OCI-M1 (cell line): Measurements from ENCODE around the gene CLPTM1L.
"Not testable (repeated sequence)": the region's sequence is repeated elsewhere in the genome, so short reads cannot be mapped to it uniquely, and the experiment has no call there.

Experiments used
- DNase-seq: peaks from one replicate; lab custom pipeline; 2025; lab: John Stamatoyannopoulos, UW

Gene CLPTM1L

GRCh38 chr5:1292139-1292538 lies 52.8 kb downstream of the CLPTM1L start:
- DNase-seq: no peak

- no peak for DNase-seq
Observed at GRCh38 chr5:1291611-1292080, 53.3 kb downstream of the CLPTM1L start.

- not testable (repeated sequence) for DNase-seq
Observed at GRCh38 chr5:1290956-1291355, 53.9 kb downstream of the CLPTM1L start.

GRCh38 chr5:1289559-1289958 lies 55.3 kb downstream of the CLPTM1L start:
- not testable (repeated sequence) for DNase-seq

GRCh38 chr5:1288439-1289335 lies 56.2 kb downstream of the CLPTM1L start:
- DNase-seq: no peak

GRCh38 chr5:1285883-1286291 lies 59.0 kb downstream of the CLPTM1L start:
- no peak for DNase-seq

- DNase-seq: no peak
Observed at GRCh38 chr5:1285141-1285540, 59.8 kb downstream of the CLPTM1L start.

GRCh38 chr5:1284336-1284970 lies 60.4 kb downstream of the CLPTM1L start:
- DNase-seq: not testable (repeated sequence)

- DNase-seq: not testable (repeated sequence)
Observed at GRCh38 chr5:1283729-1284041, 61.2 kb downstream of the CLPTM1L start.

- not testable (repeated sequence) for DNase-seq
Observed at GRCh38 chr5:1282993-1283728, 61.7 kb downstream of the CLPTM1L start.

GRCh38 chr5:1282131-1282992 lies 62.5 kb downstream of the CLPTM1L start:
- no peak for DNase-seq

- DNase-seq: no peak
Observed at GRCh38 chr5:1281038-1281882, 63.6 kb downstream of the CLPTM1L start.

- DNase-seq: no peak
Observed at GRCh38 chr5:1280177-1281037, 64.5 kb downstream of the CLPTM1L start.

GRCh38 chr5:1279443-1280151 lies 65.3 kb downstream of the CLPTM1L start:
- DNase-seq: no peak

GRCh38 chr5:1278656-1279442 lies 66.0 kb downstream of the CLPTM1L start:
- no peak for DNase-seq

GRCh38 chr5:1278216-1278615 lies 66.7 kb downstream of the CLPTM1L start:
- DNase-seq: no peak

- no peak for DNase-seq
Observed at GRCh38 chr5:1277781-1278180, 67.1 kb downstream of the CLPTM1L start.

GRCh38 chr5:1277331-1277730 lies 67.6 kb downstream of the CLPTM1L start:
- DNase-seq: no peak
